ENCODE data around the gene MCRIP1. TPM values are rescaled to one million over a fixed set of nuclear protein-coding genes. Genes with fewer than 3 reads are reported as not detected.

MCRIP1 gene
- total and polyA plus RNA-seq, 2 experiments from 2014 or later, result 102 to 145 TPM

DNA sequence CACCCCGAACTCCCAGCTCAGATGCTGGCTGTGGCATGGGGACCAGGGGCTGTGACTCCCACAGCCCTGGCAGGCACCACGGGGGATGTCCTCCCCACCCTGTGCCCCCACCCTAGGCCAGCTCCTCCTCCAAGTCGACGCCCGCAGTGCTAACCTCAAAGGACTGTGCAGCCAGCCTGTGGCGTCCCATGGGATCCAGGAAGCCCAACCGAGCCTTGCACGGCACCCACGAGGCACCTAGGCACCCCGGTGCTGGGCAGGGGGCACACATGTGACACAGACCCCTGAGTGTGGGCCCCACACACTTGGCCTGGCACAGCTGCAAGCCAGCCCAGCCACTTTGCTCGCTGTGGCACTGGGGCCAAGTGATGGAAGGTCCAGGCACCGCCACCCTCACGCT is 25.3 kb downstream of the MCRIP1 start:
- H3K27ac ChIP-seq, result no peak overlapping the region
- no peaks in the 10 kb centered on the region for H3K9me2 ChIP-seq (ENCODE audit: insufficient read depth)
- no peaks in the 10 kb centered on the region for H3K36me3 ChIP-seq (ENCODE audit: low read depth)
- H3K9ac ChIP-seq, result no peak overlapping the region
- H3K9me3 ChIP-seq (ENCODE audit: low read depth), result no peaks in the 10 kb centered on the region
- in situ Hi-C loops (cut with MboI), result no loop called here
- no peak for DNase-seq
- H3K4me1 ChIP-seq (ENCODE audit: insufficient read depth), result no peaks in the 10 kb centered on the region
- peaks cover 66% of the 10 kb centered on the region for H3K27me3 ChIP-seq (replicated peaks; ENCODE audit: insufficient read depth)
- TF ChIP-seq EZH2 (IDR thresholded peaks at IDR 0.05; ENCODE audit: insufficient read depth, poor library complexity, severe bottlenecking), result no peak
- TF ChIP-seq EZH2phosphoT487 (IDR thresholded peaks at IDR 0.05; ENCODE audit: insufficient read depth, low read depth), result no peak
- H2AFZ ChIP-seq, result no peak overlapping the region
- H3K79me2 ChIP-seq (ENCODE audit: insufficient read depth), result no peaks in the 10 kb centered on the region
- WGBS, 2 experiments (ENCODE audit: low coverage in 1 of 2, low lambda C conversion rate in 2 of 2, missing lambda C conversion rate in 2 of 2), result 36 to 41% methylated on average over 13 of the region's 13 CpGs
- no peaks in the 10 kb centered on the region for H3F3A ChIP-seq (ENCODE audit: insufficient read depth)
- H3K4me2 ChIP-seq (ENCODE audit: unreplicated experiment), result no peak overlapping the region
- no peak overlapping the region for H3K4me3 ChIP-seq
- no peaks in the 10 kb centered on the region for H4K20me1 ChIP-seq (ENCODE audit: insufficient read depth)

GRCh38 chr17:81807210-81807719 is 25.8 kb downstream of the MCRIP1 start:
- H2AFZ ChIP-seq, result no peak overlapping the region
- H3K27ac ChIP-seq, result no peak overlapping the region
- no peaks in the 10 kb centered on the region for H3K9me3 ChIP-seq (ENCODE audit: low read depth)
- no peaks in the 10 kb centered on the region for H3K79me2 ChIP-seq (ENCODE audit: insufficient read depth)
- H3K4me2 ChIP-seq (ENCODE audit: unreplicated experiment), result no peak overlapping the region
- H4K20me1 ChIP-seq (ENCODE audit: insufficient read depth), result no peaks in the 10 kb centered on the region
- H3K9me2 ChIP-seq (ENCODE audit: insufficient read depth), result no peaks in the 10 kb centered on the region
- peaks cover 70% of the 10 kb centered on the region for H3K27me3 ChIP-seq (replicated peaks; ENCODE audit: insufficient read depth)
- in situ Hi-C loops (cut with MboI), result no loop called here
- no peak overlapping the region for H3K4me3 ChIP-seq
- TF ChIP-seq EZH2phosphoT487 (IDR thresholded peaks at IDR 0.05; ENCODE audit: insufficient read depth, low read depth) (no peak), EZH2 (IDR thresholded peaks at IDR 0.05; ENCODE audit: insufficient read depth, poor library complexity, severe bottlenecking) (peak; percentile 50)
- 33% methylated on average over 18 of the region's 18 CpGs for WGBS, 2 experiments (ENCODE audit: low coverage in 1 of 2, low lambda C conversion rate in 2 of 2, missing lambda C conversion rate in 2 of 2)
- H3K9ac ChIP-seq, result no peak overlapping the region
- no peaks in the 10 kb centered on the region for H3F3A ChIP-seq (ENCODE audit: insufficient read depth)
- no peaks in the 10 kb centered on the region for H3K36me3 ChIP-seq (ENCODE audit: low read depth)
- DNase-seq, result no peak
- H3K4me1 ChIP-seq (ENCODE audit: insufficient read depth), result no peaks in the 10 kb centered on the region

DNA sequence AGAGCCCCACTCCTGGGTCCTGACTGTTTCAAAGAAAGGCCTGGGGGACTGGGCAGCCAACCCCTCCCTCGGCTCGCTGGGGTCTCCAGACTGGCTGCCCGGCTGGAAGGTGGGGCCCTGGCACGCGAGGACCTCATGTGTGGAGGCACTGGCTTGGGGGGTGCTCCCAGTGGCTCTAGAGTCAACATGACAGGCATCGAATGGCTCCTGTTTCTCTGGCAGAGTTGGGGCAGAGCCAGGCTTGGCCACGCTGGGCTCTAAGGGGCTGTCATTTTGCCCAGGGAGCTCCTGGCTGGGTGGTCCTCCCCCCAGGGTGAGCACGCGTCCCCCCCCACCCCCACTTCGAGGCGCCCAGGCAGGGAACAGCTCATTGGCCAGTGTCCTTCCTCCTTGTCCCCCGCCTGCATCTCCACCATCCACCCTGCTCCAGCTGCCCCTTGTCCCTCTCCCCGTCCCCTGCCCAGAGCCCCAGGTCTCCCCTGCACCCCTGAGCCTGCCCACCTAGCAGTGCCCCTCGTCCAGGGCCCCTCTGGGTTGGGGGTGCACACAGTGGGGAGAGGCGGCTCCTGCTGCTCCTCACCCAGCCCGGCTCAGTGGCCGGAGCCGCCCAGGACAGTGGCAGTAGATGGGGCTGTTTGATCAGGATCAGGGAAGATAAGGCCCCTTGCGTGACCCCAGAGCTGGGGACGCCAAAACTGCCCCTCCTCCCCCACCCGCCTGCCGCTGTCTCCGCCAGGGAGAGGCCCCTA is 26.5 kb downstream of the MCRIP1 start:
- Histone ChIP-seq H3K79me2 (ENCODE audit: insufficient read depth) (no peaks in the 10 kb centered on the region), H3K9ac (no peak overlapping the region), H3K4me1 (ENCODE audit: insufficient read depth) (no peaks in the 10 kb centered on the region), H3K9me2 (ENCODE audit: insufficient read depth) (no peaks in the 10 kb centered on the region), H3F3A (ENCODE audit: insufficient read depth) (no peaks in the 10 kb centered on the region), H3K9me3 (ENCODE audit: low read depth) (no peaks in the 10 kb centered on the region), H4K20me1 (ENCODE audit: insufficient read depth) (no peaks in the 10 kb centered on the region), H2AFZ (no peak overlapping the region), H3K27ac (no peak overlapping the region), H3K4me3 (no peak overlapping the region), H3K4me2 (ENCODE audit: unreplicated experiment) (no peak overlapping the region), H3K36me3 (ENCODE audit: low read depth) (no peaks in the 10 kb centered on the region), H3K27me3 (replicated peaks; ENCODE audit: insufficient read depth) (peaks cover 71% of the 10 kb centered on the region)
- DNase-seq, result no peak
- in situ Hi-C loops (cut with MboI), result no loop called here
- TF ChIP-seq EZH2 (IDR thresholded peaks at IDR 0.05; ENCODE audit: insufficient read depth, poor library complexity, severe bottlenecking) (no peak), EZH2phosphoT487 (IDR thresholded peaks at IDR 0.05; ENCODE audit: insufficient read depth, low read depth) (no peak)
- WGBS, 2 experiments (ENCODE audit: low coverage in 1 of 2, low lambda C conversion rate in 2 of 2, missing lambda C conversion rate in 2 of 2), result 11 to 15% methylated on average over 15 to 21 of the region's 23 CpGs

DNA sequence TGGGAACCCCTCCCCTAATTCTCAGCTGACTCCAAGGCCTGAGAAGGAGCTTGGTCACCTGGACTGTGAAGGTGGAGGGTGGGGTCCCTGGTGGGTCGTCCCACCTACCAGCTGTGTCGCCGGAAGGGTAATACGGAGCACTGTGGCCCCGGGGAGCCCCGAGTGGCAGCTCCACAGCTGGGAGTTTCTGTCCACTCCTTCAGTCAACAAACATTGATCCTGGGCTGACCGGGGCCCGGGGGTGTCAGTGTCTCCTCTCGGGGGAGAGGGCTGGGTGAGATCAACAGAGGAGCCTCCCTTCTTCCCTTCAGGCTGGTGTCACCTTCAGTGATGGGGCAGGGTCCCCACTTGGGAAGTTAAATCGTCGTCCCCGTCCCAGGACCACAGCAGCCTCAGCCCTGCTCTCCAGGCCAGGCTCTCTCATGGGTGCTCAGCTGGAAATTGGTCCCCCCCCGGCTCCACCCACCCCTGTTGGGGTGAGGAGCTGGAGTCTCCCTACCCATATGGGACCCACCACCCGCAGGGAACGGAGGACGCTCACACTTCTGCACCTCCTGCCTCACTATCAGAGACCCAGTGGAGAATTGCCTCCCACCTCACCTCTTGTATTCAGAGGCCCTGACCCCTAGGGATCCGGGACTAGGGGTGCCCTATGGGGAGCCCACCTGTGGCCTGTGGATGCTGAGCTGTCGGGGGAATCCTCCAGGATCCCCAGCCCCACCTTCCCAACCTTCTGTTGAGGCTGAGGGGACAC is 27.2 kb downstream of the MCRIP1 start:
- no peak for DNase-seq
- TF ChIP-seq EZH2 (IDR thresholded peaks at IDR 0.05; ENCODE audit: insufficient read depth, poor library complexity, severe bottlenecking) (no peak), EZH2phosphoT487 (IDR thresholded peaks at IDR 0.05; ENCODE audit: insufficient read depth, low read depth) (no peak)
- H4K20me1 ChIP-seq (ENCODE audit: insufficient read depth), result no peaks in the 10 kb centered on the region
- no peaks in the 10 kb centered on the region for H3K9me3 ChIP-seq (ENCODE audit: low read depth)
- peaks cover 78% of the 10 kb centered on the region for H3K27me3 ChIP-seq (replicated peaks; ENCODE audit: insufficient read depth)
- H3K9ac ChIP-seq, result no peak overlapping the region
- H3K9me2 ChIP-seq (ENCODE audit: insufficient read depth), result no peaks in the 10 kb centered on the region
- no peak overlapping the region for H3K4me2 ChIP-seq (ENCODE audit: unreplicated experiment)
- H3K4me1 ChIP-seq (ENCODE audit: insufficient read depth), result no peaks in the 10 kb centered on the region
- no peak overlapping the region for H3K4me3 ChIP-seq
- in situ Hi-C loops (cut with MboI), result no loop called here
- no peaks in the 10 kb centered on the region for H3K79me2 ChIP-seq (ENCODE audit: insufficient read depth)
- no peak overlapping the region for H2AFZ ChIP-seq
- H3K36me3 ChIP-seq (ENCODE audit: low read depth), result no peaks in the 10 kb centered on the region
- no peaks in the 10 kb centered on the region for H3F3A ChIP-seq (ENCODE audit: insufficient read depth)
- no peak overlapping the region for H3K27ac ChIP-seq
- WGBS, 2 experiments (ENCODE audit: low coverage in 1 of 2, low lambda C conversion rate in 2 of 2, missing lambda C conversion rate in 2 of 2), result 64 to 67% methylated on average over 17 of the region's 18 CpGs
